Fibroblast of villous mesenchyme (primary cell): ENCODE results near the gene RBL1. TPM values are rescaled to one million over a fixed set of nuclear protein-coding genes. Genes with fewer than 3 reads are reported as not detected.

Experiments
- DNase-seq: peaks from one replicate; pipeline ENCODE4 v3.0.0-alpha.2; 2010; ENCODE audit warnings: low read depth
- H3K4me3 ChIP-seq: 2 replicates; pipeline ENCODE4 v1.5.1; 2011; ENCODE audit warnings: low read depth, mild to moderate bottlenecking, low read length
- CTCF ChIP-seq: IDR thresholded peaks from 2 replicates; pipeline ENCODE4 v1.5.1; 2012; ENCODE audit warnings: low read depth, mild to moderate bottlenecking, low read length; ENCODE audit not compliant: insufficient read depth
- small RNA-seq: library from RNA; depleted of rRNA; stranded (forward); fragments of <200 nt; gene quantifications from one replicate; pipeline ENCODE3, GENCODE V24; 2012
- total RNA-seq: library from RNA; depleted of rRNA; stranded (reverse); fragments of >200 nt; gene quantifications from 2 replicates; pipeline ENCODE4 v1.2.3, GENCODE V29; 2012

RBL1 gene
- total RNA-seq, 1 donor: 10.8 TPM

GRCh38 chr20:36956674-36957073 lies 139.1 kb downstream of the RBL1 start:
- no peak overlapping the region for H3K4me3 ChIP-seq
- no peak for TF ChIP-seq CTCF
- no peak for DNase-seq

GRCh38 chr20:36956016-36956415 lies 139.8 kb downstream of the RBL1 start:
- H3K4me3 ChIP-seq: no peak overlapping the region
- no peak for DNase-seq
- TF ChIP-seq CTCF: no peak

GRCh38 chr20:36951979-36952738 lies 143.6 kb downstream of the RBL1 start:
- no peak for TF ChIP-seq CTCF
- H3K4me3 ChIP-seq: peak overlapping the region; percentile 88
- no peak for DNase-seq

- peak within 1 kb of the TSS; percentile 88 for H3K4me3 ChIP-seq
- no peak for TF ChIP-seq CTCF
- DNase-seq: peak; percentile 98
Observed at GRCh38 chr20:36951198-36951978, 144.4 kb downstream of the RBL1 start, which contains the start of gene SAMHD1. Gene SAMHD1 (minus strand): TSS chr20:36951708. CDS start chr20:36951643, 65 bp downstream.

GRCh38 chr20:36950414-36951197 lies 145.2 kb downstream of the RBL1 start:
- TF ChIP-seq CTCF: no peak
- peak overlapping the region; percentile 88 for H3K4me3 ChIP-seq
- DNase-seq: peak; percentile 55

Small RNAs within 50 kb of the gene (small RNA-seq; reads per million reads assigned to genes)
- not detected for gene RPS3AP3

Other genes with a start within 250 kb of the RBL1 start
- gene TLDC2, start 219.9 kb downstream of the RBL1 start, total RNA-seq: 0.32 TPM in 1 of 2 replicates, not detected in the other
- 39.9 and 75.1 TPM in 2 replicates for gene SAMHD1, start 144.3 kb downstream of the RBL1 start, total RNA-seq
- gene RPN2, start 83.3 kb upstream of the RBL1 start, total RNA-seq: 173 and 218 TPM in 2 replicates
- 2.6 and 3.5 TPM in 2 replicates for gene MROH8, start 83.6 kb upstream of the RBL1 start, total RNA-seq
- gene GHRH, start 165.8 kb upstream of the RBL1 start, total RNA-seq: not detected in 2 replicates
- 15.1 and 17.1 TPM in 2 replicates for gene MANBAL, start 193.7 kb upstream of the RBL1 start, total RNA-seq